H1 (cell line): ENCODE data around the gene NKAIN2. TPM values are rescaled to one million over a fixed set of nuclear protein-coding genes. Genes with fewer than 3 reads are reported as not detected.

Source experiments
- CBX5 ChIP-seq: fragments of 300-800, 300-1000 bp; sonication (generic); IDR thresholded peaks from 2 replicates; pipeline ENCODE4 v1.7.1; 2016; ENCODE audit warnings: antibody characterized with exemption, low read length, low read depth
- CHD1 ChIP-seq: IDR thresholded peaks from 2 replicates; pipeline ENCODE4 v1.6.1; 2012; ENCODE audit warnings: low read depth, low read length, improper control_type of control experiment
- GTF2F1 ChIP-seq: IDR thresholded peaks from 2 replicates; pipeline ENCODE4 v1.6.1; 2012; ENCODE audit warnings: low read depth, low read length, improper control_type of control experiment, borderline replicate concordance
- JUND ChIP-seq: IDR thresholded peaks from 2 replicates; pipeline ENCODE4 v1.6.1; 2011; ENCODE audit warnings: mild to moderate bottlenecking, improper control_type of control experiment, low read length
- POLR2A ChIP-seq, 2 experiments: IDR thresholded peaks; 1 replicate in 1 of 2; 2 replicates in 1 of 2; pipeline ENCODE4 v1.6.1; 2011; ENCODE audit warnings: low read depth in 2 of 2, low read length in 2 of 2, mild to moderate bottlenecking in 2 of 2; ENCODE audit errors: control extremely low read depth in 1 of 2
- POLR2AphosphoS5 ChIP-seq: IDR thresholded peaks from 2 replicates; pipeline ENCODE4 v1.6.1; 2011; ENCODE audit warnings: low read depth, low read length
- RBBP5 ChIP-seq: IDR thresholded peaks from 2 replicates; pipeline ENCODE4 v1.7.1; 2012; ENCODE audit warnings: low read depth, mild to moderate bottlenecking, inconsistent platforms, low read length, moderate library complexity, borderline replicate concordance
- SIRT6 ChIP-seq: IDR thresholded peaks from one replicate; pipeline ENCODE4 v1.7.1; 2012; ENCODE audit warnings: low read length, inconsistent platforms
- SP4 ChIP-seq: IDR thresholded peaks from 2 replicates; pipeline ENCODE4 v1.6.1; 2012; ENCODE audit warnings: low read length, inconsistent platforms
- polyA plus RNA-seq, 7 experiments: library from polyadenylated mRNA; depleted of rRNA in 3 of 7; stranded (reverse) in 5 of 7; unstranded in 2 of 7; fragments of >200 nt in 5 of 7; fragments of 200-250 nt in 2 of 7; gene quantifications; 1 replicate in 5 of 7; 2 replicates in 1 of 7; 4 replicates in 1 of 7; pipeline versions ENCODE4 v1.2.1 to v1.2.3, GENCODE V29; 2011 to 2013; ENCODE audit warnings: missing spikeins in 2 of 7, mixed read lengths in 2 of 7
- total RNA-seq: library from RNA; stranded (reverse); fragmentation: NEBNext Ultra II Directional; extraction: Animal tissue kit (Norgen Biotek cat#: 25700); gene quantifications from 2 replicates; pipeline ENCODE4 v1.2.1, GENCODE V29; 2021
- TF ChIP-seq, protein P1 (sequence below): fragments of 300-600 bp; sonication (generic); IDR thresholded peaks from 2 replicates; pipeline ENCODE4 v1.7.1; 2012; ENCODE audit warnings: low read length, moderate library complexity, mild to moderate bottlenecking, inconsistent platforms; ENCODE audit not compliant: insufficient replicate concordance

The NKAIN2 gene
- total and polyA plus RNA-seq, 2 of the 8 experiments (the other 6 are each of a cell fraction or from before 2014, with no cell fraction given), result 0.20 to 0.34 TPM

DNA sequence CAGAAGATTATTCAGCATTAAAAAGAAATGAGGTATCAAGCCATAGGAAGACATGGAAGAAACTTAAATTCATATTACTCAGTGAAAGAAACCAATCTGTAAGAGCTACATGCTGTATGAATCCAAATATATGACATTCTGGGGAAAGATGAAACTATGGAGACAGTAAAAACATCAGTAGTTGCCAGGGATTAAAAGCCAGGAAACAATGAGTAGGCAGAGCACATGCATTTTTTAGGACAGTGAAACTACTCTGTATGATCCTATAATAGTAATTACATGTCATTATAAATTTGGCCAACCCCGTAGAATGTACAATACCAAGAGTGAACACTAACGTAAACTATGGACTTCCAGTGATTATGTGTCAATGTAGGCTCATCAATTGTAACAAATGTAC lies 1065.8 kb downstream of the NKAIN2 start (continued):
- TF ChIP-seq, protein P1, sequence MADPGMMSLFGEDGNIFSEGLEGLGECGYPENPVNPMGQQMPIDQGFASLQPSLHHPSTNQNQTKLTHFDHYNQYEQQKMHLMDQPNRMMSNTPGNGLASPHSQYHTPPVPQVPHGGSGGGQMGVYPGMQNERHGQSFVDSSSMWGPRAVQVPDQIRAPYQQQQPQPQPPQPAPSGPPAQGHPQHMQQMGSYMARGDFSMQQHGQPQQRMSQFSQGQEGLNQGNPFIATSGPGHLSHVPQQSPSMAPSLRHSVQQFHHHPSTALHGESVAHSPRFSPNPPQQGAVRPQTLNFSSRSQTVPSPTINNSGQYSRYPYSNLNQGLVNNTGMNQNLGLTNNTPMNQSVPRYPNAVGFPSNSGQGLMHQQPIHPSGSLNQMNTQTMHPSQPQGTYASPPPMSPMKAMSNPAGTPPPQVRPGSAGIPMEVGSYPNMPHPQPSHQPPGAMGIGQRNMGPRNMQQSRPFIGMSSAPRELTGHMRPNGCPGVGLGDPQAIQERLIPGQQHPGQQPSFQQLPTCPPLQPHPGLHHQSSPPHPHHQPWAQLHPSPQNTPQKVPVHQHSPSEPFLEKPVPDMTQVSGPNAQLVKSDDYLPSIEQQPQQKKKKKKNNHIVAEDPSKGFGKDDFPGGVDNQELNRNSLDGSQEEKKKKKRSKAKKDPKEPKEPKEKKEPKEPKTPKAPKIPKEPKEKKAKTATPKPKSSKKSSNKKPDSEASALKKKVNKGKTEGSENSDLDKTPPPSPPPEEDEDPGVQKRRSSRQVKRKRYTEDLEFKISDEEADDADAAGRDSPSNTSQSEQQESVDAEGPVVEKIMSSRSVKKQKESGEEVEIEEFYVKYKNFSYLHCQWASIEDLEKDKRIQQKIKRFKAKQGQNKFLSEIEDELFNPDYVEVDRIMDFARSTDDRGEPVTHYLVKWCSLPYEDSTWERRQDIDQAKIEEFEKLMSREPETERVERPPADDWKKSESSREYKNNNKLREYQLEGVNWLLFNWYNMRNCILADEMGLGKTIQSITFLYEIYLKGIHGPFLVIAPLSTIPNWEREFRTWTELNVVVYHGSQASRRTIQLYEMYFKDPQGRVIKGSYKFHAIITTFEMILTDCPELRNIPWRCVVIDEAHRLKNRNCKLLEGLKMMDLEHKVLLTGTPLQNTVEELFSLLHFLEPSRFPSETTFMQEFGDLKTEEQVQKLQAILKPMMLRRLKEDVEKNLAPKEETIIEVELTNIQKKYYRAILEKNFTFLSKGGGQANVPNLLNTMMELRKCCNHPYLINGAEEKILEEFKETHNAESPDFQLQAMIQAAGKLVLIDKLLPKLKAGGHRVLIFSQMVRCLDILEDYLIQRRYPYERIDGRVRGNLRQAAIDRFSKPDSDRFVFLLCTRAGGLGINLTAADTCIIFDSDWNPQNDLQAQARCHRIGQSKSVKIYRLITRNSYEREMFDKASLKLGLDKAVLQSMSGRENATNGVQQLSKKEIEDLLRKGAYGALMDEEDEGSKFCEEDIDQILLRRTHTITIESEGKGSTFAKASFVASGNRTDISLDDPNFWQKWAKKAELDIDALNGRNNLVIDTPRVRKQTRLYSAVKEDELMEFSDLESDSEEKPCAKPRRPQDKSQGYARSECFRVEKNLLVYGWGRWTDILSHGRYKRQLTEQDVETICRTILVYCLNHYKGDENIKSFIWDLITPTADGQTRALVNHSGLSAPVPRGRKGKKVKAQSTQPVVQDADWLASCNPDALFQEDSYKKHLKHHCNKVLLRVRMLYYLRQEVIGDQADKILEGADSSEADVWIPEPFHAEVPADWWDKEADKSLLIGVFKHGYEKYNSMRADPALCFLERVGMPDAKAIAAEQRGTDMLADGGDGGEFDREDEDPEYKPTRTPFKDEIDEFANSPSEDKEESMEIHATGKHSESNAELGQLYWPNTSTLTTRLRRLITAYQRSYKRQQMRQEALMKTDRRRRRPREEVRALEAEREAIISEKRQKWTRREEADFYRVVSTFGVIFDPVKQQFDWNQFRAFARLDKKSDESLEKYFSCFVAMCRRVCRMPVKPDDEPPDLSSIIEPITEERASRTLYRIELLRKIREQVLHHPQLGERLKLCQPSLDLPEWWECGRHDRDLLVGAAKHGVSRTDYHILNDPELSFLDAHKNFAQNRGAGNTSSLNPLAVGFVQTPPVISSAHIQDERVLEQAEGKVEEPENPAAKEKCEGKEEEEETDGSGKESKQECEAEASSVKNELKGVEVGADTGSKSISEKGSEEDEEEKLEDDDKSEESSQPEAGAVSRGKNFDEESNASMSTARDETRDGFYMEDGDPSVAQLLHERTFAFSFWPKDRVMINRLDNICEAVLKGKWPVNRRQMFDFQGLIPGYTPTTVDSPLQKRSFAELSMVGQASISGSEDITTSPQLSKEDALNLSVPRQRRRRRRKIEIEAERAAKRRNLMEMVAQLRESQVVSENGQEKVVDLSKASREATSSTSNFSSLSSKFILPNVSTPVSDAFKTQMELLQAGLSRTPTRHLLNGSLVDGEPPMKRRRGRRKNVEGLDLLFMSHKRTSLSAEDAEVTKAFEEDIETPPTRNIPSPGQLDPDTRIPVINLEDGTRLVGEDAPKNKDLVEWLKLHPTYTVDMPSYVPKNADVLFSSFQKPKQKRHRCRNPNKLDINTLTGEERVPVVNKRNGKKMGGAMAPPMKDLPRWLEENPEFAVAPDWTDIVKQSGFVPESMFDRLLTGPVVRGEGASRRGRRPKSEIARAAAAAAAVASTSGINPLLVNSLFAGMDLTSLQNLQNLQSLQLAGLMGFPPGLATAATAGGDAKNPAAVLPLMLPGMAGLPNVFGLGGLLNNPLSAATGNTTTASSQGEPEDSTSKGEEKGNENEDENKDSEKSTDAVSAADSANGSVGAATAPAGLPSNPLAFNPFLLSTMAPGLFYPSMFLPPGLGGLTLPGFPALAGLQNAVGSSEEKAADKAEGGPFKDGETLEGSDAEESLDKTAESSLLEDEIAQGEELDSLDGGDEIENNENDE, result no peak
- no peak for TF ChIP-seq POLR2AphosphoS5
- TF ChIP-seq SP4, result no peak
- no peak for TF ChIP-seq JUND
- TF ChIP-seq CHD1, result no peak
- TF ChIP-seq POLR2A (IDR thresholded peaks at IDR 0.05; ENCODE audit: control extremely low read depth in 1 of 2, low read depth in 2 of 2, low read length in 2 of 2), result no peak
- TF ChIP-seq SIRT6, result no peak
- no peak for TF ChIP-seq CBX5
- TF ChIP-seq RBBP5, result no peak
- TF ChIP-seq GTF2F1, result no peak
